BLaER1 (cell line): Measurements from ENCODE around the gene AP1M2.
A peak's percentile ranks its signal among the peaks of the same experiment; 100 is the strongest.
"Not testable (repeated sequence)": the region's sequence is repeated elsewhere in the genome, so short reads cannot be mapped to it uniquely, and the experiment has no call there.

Experiments
- H3K27ac ChIP-seq: shearing (Covaris generic); formaldehyde crosslinking; 2 replicates; pipeline ENCODE4 v1.8.1; 2022
- H3K27me3 ChIP-seq: shearing (Covaris generic); formaldehyde crosslinking; 2 replicates; pipeline ENCODE4 v1.8.1; 2022
- H3K36me3 ChIP-seq: shearing (Covaris generic); formaldehyde crosslinking; 2 replicates; pipeline ENCODE4 v1.8.1; 2022
- H3K4me1 ChIP-seq: shearing (Covaris generic); formaldehyde crosslinking; 2 replicates; pipeline ENCODE4 v1.8.1; 2022
- H3K4me2 ChIP-seq: shearing (Covaris generic); formaldehyde crosslinking; 2 replicates; pipeline ENCODE4 v1.8.1; 2022
- H3K4me3 ChIP-seq: shearing (Covaris generic); formaldehyde crosslinking; 2 replicates; pipeline ENCODE4 v1.8.1; 2022
- H3K9ac ChIP-seq: shearing (Covaris generic); formaldehyde crosslinking; 2 replicates; pipeline ENCODE4 v1.8.1; 2022
- H3K9me3 ChIP-seq: shearing (Covaris generic); formaldehyde crosslinking; 2 replicates; pipeline ENCODE4 v1.8.1; 2022
- H4K20me1 ChIP-seq: shearing (Covaris generic); formaldehyde crosslinking; 2 replicates; pipeline ENCODE4 v1.8.1; 2022
- Cebpa-rat ChIP-seq: shearing (Covaris generic); IDR thresholded peaks from 2 replicates; pipeline ENCODE4 v1.8.1; 2022

Gene AP1M2

GRCh38 chr19:10546817-10547216 lies 40.3 kb downstream of the AP1M2 start:
- H3K27me3 ChIP-seq = no peaks in the 10 kb centered on the region
- no peak overlapping the region for H3K4me3 ChIP-seq
- no peak for TF ChIP-seq Cebpa-rat
- no peaks in the 10 kb centered on the region for H3K9me3 ChIP-seq
- H4K20me1 ChIP-seq = peaks cover 39% of the 10 kb centered on the region; the same call in 1 of the 2 replicates
- H3K27ac ChIP-seq = peak overlapping the region; percentile 41; the same call in 1 of the 2 replicates
- H3K4me1 ChIP-seq = peaks cover 52% of the 10 kb centered on the region
- peaks cover 67% of the 10 kb centered on the region for H3K36me3 ChIP-seq
- H3K4me2 ChIP-seq = no peak overlapping the region
- H3K9ac ChIP-seq = peak overlapping the region; percentile 35; the same call in 1 of the 2 replicates

GRCh38 chr19:10544753-10545251 lies 42.3 kb downstream of the AP1M2 start:
- Histone ChIP-seq H3K4me3 (peak overlapping the region; percentile 89), H3K27me3 (no peaks in the 10 kb centered on the region), H3K36me3 (peaks cover 47% of the 10 kb centered on the region), H4K20me1 (peaks cover 39% of the 10 kb centered on the region; the same call in 1 of the 2 replicates), H3K4me1 (peaks cover 40% of the 10 kb centered on the region), H3K27ac (peak overlapping the region; percentile 98), H3K9me3 (no peaks in the 10 kb centered on the region), H3K4me2 (peak overlapping the region; percentile 98), H3K9ac (peak overlapping the region; percentile 98)
- TF ChIP-seq Cebpa-rat = no peak

GRCh38 chr19:10544242-10544752 lies 42.8 kb downstream of the AP1M2 start:
- no peak for TF ChIP-seq Cebpa-rat
- Histone ChIP-seq H3K27ac (peak overlapping the region; percentile 98), H4K20me1 (peaks cover 39% of the 10 kb centered on the region; the same call in 1 of the 2 replicates), H3K4me1 (peaks cover 40% of the 10 kb centered on the region), H3K27me3 (no peaks in the 10 kb centered on the region), H3K9me3 (no peaks in the 10 kb centered on the region), H3K4me2 (peak overlapping the region; percentile 98), H3K9ac (peak overlapping the region; percentile 98), H3K4me3 (peak overlapping the region; percentile 89), H3K36me3 (peaks cover 42% of the 10 kb centered on the region)

DNA sequence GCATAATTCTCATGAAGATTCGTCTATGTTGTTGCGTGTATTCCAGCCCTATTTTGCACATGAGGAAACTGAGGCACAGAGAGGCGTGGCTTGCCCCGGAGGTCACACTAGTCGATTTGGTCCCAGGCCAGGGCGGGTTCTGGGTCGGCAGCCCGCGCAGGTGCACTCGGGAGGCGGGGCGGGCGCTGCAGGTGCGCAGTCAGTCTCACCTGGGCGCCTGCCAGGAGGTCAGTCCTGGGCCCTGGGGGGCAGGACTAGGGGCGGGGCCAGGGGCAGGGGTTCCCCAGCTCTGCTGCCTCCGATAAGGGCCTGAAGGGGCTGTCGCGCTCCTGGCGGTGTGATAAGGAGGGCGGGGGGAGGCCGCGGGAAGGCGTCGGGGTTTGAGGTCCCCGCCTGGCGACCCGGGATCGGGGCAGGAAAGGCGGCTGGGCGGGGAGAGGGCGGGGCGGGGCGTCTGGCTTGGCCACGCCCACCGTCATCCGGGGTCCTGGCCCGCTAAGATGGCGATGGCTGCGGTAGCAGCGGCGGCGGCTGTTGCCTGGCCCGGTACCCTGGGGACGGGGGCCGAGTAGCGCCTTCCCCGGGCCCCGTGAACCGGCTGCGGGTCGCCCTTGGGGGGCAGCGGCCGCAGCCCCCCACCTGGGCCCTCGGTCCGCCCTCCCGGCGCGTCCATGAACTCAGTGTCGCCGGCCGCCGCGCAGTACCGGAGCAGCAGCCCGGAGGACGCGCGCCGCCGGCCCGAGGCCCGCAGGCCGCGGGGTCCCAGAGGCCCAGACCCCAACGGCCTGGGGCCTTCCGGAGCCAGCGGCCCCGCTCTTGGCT lies 43.5 kb downstream of the AP1M2 start, which contains the start of gene ATG4D:
Gene ATG4D, plus strand, starts transcription at position 485 of the 822 bp plus-strand sequence. Its CDS starts 187 bp downstream, at position 672.
- Histone ChIP-seq H3K4me3 (peak within 1 kb of the TSS; percentile 89), H3K4me1 (peaks cover 40% of the 10 kb centered on the region), H3K27ac (peak within 1 kb of the TSS; percentile 98), H3K9me3 (no peaks in the 10 kb centered on the region), H3K36me3 (peaks cover 35% of the 10 kb centered on the region), H3K27me3 (no peaks in the 10 kb centered on the region), H3K4me2 (peak within 1 kb of the TSS; percentile 98), H3K9ac (peak within 1 kb of the TSS; percentile 98), H4K20me1 (peaks cover 35% of the 10 kb centered on the region; the same call in 1 of the 2 replicates)
- no peak for TF ChIP-seq Cebpa-rat

- Histone ChIP-seq H3K27me3 (no peaks in the 10 kb centered on the region), H3K9me3 (no peaks in the 10 kb centered on the region), H4K20me1 (peaks cover 30% of the 10 kb centered on the region; the same call in 1 of the 2 replicates), H3K9ac (peak overlapping the region; percentile 98; the same call in 1 of the 2 replicates), H3K36me3 (peaks cover 29% of the 10 kb centered on the region), H3K27ac (peak overlapping the region; percentile 98; the same call in 1 of the 2 replicates), H3K4me2 (peak overlapping the region; percentile 79), H3K4me1 (peaks cover 40% of the 10 kb centered on the region), H3K4me3 (peak overlapping the region; percentile 89)
- TF ChIP-seq Cebpa-rat = no peak
These were observed 44.1 kb downstream of the AP1M2 start for GRCh38 chr19:10543059-10543419.

DNA sequence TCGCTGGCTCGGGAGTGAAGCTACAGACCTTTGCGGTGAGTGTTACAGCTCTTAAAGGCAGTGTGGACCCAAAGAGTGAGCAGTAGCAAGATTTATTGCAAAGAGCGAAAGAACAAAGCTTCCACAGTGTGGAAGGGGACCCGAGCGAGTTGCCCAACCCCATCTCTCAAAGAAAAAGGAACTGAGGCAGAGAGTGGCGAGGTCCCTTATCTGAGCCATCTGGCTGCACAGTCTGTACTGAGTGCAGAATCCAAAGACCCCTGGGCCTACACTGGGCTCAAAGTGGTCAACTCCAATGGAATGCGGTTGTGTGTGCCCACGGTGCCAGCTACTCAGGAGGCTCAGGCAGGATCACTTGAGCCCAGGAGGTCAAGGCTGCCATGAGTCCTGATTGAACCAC lies 48.1 kb downstream of the AP1M2 start:
- not testable (repeated sequence) for H3K9me3 ChIP-seq, H3K27me3 ChIP-seq, H4K20me1 ChIP-seq, H3K36me3 ChIP-seq, H3K4me3 ChIP-seq, H3K27ac ChIP-seq, H3K4me2 ChIP-seq, H3K9ac ChIP-seq
- peaks cover 31% of the 10 kb centered on the region for H3K4me1 ChIP-seq

GRCh38 chr19:10538204-10538983 lies 48.7 kb downstream of the AP1M2 start:
- Histone ChIP-seq H3K9ac (no peak overlapping the region), H3K9me3 (no peaks in the 10 kb centered on the region), H3K27me3 (no peaks in the 10 kb centered on the region), H3K36me3 (no peaks in the 10 kb centered on the region), H3K27ac (no peak overlapping the region), H3K4me3 (no peak overlapping the region), H3K4me1 (peaks cover 30% of the 10 kb centered on the region), H3K4me2 (no peak overlapping the region), H4K20me1 (no peaks in the 10 kb centered on the region)
- TF ChIP-seq Cebpa-rat = no peak

DNA sequence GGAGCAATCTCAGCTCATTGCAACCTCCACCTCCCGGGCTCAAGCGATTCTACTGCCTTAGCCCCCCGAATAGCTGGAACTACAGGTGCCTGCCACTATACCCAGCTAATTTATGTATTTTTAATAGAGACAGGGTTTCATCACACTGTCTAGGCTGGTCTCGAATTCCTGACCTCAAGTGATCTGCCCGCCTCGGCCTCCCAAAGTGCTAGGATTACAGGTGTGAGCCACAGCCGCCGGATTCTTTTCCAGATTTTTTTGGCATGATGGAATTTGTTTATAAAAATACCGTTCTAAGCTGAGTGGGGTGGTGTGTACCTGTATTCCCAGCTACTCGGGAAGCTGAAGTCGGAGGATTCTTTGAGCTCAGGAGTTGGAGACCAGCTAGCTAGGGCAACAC lies 49.4 kb downstream of the AP1M2 start:
- Histone ChIP-seq H4K20me1 (no peaks in the 10 kb centered on the region), H3K9ac (no peak overlapping the region), H3K27ac (no peak overlapping the region), H3K4me2 (no peak overlapping the region), H3K36me3 (no peaks in the 10 kb centered on the region), H3K4me3 (no peak overlapping the region), H3K4me1 (peaks cover 23% of the 10 kb centered on the region), H3K9me3 (no peaks in the 10 kb centered on the region), H3K27me3 (no peaks in the 10 kb centered on the region)
- TF ChIP-seq Cebpa-rat = no peak

GRCh38 chr19:10535613-10536012 lies 51.5 kb downstream of the AP1M2 start:
- no peaks in the 10 kb centered on the region for H3K36me3 ChIP-seq
- TF ChIP-seq Cebpa-rat = no peak
- no peak overlapping the region for H3K9ac ChIP-seq
- no peak overlapping the region for H3K4me3 ChIP-seq
- H3K4me2 ChIP-seq = no peak overlapping the region
- H3K27ac ChIP-seq = no peak overlapping the region
- no peaks in the 10 kb centered on the region for H3K27me3 ChIP-seq
- no peaks in the 10 kb centered on the region for H4K20me1 ChIP-seq
- 0 out of 2 replicates have a peak, but pooled peaks cover 8% of the 10 kb centered on the region for H3K4me1 ChIP-seq
- no peaks in the 10 kb centered on the region for H3K9me3 ChIP-seq
